ENCODE data around the gene ZNF532. TPM values are rescaled to one million over a fixed set of nuclear protein-coding genes. Genes with fewer than 3 reads are reported as not detected.
"Not testable (repeated sequence)": the region's sequence is repeated elsewhere in the genome, so short reads cannot be mapped to it uniquely, and the experiment has no call there.

ZNF532 gene
- total RNA-seq, 1 experiment from 2014 or later: 118 TPM

DNA sequence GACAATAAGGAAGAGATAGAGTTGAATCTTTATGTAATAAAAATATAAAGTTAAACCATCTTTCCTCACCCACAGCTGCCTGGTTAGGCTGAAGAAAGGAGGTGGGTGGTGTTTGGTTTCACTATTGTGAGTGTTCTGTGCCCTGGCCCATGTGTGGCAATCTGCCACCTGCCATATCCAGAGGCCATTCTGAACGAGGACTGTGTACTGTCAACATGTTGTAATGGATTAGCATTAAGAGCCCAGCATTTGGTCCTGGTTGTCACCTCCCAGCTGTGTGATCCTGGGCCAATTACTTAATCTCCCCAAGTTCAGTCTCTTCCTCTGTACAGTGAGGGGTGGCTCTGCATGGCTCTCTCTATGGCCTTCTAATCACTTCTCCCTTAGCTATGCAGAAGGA lies 156.8 kb downstream of the ZNF532 start:
- ChIA-PET CTCF (no interaction called here), POLR2A (ENCODE audit: low non-redundant PET) (no interaction called here)
- no peak overlapping the region for H3K27ac ChIP-seq (ENCODE audit: low read depth, low read length, poor library complexity, severe bottlenecking)
- H3K9me3 ChIP-seq (ENCODE audit: low read depth, low read length, poor library complexity, severe bottlenecking): peaks cover 16% of the 10 kb centered on the region
- H3K27me3 ChIP-seq (replicated peaks; ENCODE audit: insufficient read depth, low read depth, low read length, poor library complexity): no peaks in the 10 kb centered on the region
- no peak overlapping the region for H3K4me3 ChIP-seq (ENCODE audit: low read depth, low read length, poor library complexity, severe bottlenecking)
- TF ChIP-seq EZH2 (IDR thresholded peaks at IDR 0.05; ENCODE audit: borderline replicate concordance, low read depth, low read length, poor library complexity, severe bottlenecking): no peak
- TF ChIP-seq, protein P1, sequence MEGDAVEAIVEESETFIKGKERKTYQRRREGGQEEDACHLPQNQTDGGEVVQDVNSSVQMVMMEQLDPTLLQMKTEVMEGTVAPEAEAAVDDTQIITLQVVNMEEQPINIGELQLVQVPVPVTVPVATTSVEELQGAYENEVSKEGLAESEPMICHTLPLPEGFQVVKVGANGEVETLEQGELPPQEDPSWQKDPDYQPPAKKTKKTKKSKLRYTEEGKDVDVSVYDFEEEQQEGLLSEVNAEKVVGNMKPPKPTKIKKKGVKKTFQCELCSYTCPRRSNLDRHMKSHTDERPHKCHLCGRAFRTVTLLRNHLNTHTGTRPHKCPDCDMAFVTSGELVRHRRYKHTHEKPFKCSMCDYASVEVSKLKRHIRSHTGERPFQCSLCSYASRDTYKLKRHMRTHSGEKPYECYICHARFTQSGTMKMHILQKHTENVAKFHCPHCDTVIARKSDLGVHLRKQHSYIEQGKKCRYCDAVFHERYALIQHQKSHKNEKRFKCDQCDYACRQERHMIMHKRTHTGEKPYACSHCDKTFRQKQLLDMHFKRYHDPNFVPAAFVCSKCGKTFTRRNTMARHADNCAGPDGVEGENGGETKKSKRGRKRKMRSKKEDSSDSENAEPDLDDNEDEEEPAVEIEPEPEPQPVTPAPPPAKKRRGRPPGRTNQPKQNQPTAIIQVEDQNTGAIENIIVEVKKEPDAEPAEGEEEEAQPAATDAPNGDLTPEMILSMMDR (conservative IDR thresholded peaks at IDR 0.05; ENCODE audit: low read depth, low read length): no peak
- H3K4me1 ChIP-seq (ENCODE audit: insufficient read depth, low read length, poor library complexity, severe bottlenecking): peaks cover 16% of the 10 kb centered on the region
- H3K36me3 ChIP-seq (ENCODE audit: insufficient read depth, low read length, poor library complexity, severe bottlenecking): no peaks in the 10 kb centered on the region
- no peak for DNase-seq (ENCODE audit: low spot score)
- intact Hi-C loops (cut with micrococcal nuclease; ENCODE audit: unreplicated experiment): no loop called here
- BruUV-seq (replicated peaks): no TSS peak

DNA sequence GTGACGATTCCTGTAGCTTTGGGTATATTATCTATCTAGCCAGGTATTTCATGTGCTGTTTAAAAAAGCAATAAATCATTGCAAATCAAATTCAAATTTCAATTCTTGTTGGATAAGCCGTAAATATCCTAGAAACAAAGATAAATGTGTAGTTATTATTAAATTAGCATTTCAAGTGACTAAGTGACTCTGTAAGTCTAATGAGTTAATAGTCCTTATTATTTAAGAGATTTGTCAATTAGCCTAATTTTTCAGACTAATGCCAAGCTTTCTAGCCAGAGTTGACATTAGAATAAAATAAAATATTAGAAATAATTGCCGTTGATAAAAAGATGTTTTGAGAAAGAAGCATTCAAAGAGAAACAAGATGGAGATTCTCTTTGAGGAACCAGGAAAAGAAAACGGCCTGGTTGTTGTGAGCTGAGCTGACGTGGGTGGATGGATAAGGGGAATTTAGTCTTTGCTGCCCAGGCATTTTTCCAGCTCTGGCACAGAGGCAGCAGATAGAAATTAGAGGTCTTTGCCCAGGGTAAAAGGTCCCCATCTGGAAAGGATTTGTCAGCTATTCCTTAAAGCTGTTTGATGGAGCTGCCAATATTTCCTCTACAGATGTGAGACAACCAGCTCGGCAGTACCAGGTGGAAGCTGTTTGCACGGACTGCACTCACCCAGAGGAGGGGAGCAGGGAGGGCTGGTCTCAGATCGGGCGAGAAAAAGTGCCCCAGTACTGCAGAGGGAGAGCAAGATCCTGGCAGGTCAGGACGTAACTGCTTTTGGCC lies 157.7 kb downstream of the ZNF532 start:
- intact Hi-C loops (cut with micrococcal nuclease; ENCODE audit: unreplicated experiment): no loop called here
- peaks cover 10% of the 10 kb centered on the region for H3K9me3 ChIP-seq (ENCODE audit: low read depth, low read length, poor library complexity, severe bottlenecking)
- H3K27ac ChIP-seq (ENCODE audit: low read depth, low read length, poor library complexity, severe bottlenecking): no peak overlapping the region
- TF ChIP-seq, protein P1 (conservative IDR thresholded peaks at IDR 0.05; ENCODE audit: low read depth, low read length): no peak
- TF ChIP-seq EZH2 (IDR thresholded peaks at IDR 0.05; ENCODE audit: borderline replicate concordance, low read depth, low read length, poor library complexity, severe bottlenecking): no peak
- ChIA-PET CTCF (no interaction called here), POLR2A (ENCODE audit: low non-redundant PET) (no interaction called here)
- no peak overlapping the region for H3K4me3 ChIP-seq (ENCODE audit: low read depth, low read length, poor library complexity, severe bottlenecking)
- no TSS peak for BruUV-seq (replicated peaks)
- H3K36me3 ChIP-seq (ENCODE audit: insufficient read depth, low read length, poor library complexity, severe bottlenecking): no peaks in the 10 kb centered on the region
- no peak for DNase-seq (ENCODE audit: low spot score)
- peaks cover 16% of the 10 kb centered on the region for H3K4me1 ChIP-seq (ENCODE audit: insufficient read depth, low read length, poor library complexity, severe bottlenecking)
- no peaks in the 10 kb centered on the region for H3K27me3 ChIP-seq (replicated peaks; ENCODE audit: insufficient read depth, low read depth, low read length, poor library complexity)

DNA sequence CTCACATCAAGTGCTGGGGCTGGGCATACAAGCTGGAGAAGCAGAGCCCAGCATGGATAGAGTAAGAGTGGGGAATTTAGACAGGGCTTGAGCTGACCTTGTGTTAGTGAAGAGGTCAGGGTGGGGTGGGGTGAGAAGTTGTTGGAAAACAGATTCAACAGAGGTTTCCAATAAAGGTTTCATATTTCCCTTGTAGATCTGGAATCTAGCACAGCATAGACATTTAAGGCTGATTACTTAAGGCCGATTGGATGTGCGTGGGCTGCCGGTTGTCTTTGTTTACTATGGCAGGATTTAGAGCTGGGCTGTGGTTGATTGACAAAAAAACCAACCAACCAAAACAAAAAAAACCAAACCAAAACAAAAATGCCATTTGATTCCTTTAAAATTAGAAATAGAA lies 160.2 kb downstream of the ZNF532 start:
- POLR2A ChIA-PET (ENCODE audit: low non-redundant PET): interaction anchor here (0.5 kb wide), 1 partner anchor 53 kb away, joined by 3 read pairs; no protein-coding TSS in a partner anchor
- H3K27ac ChIP-seq (ENCODE audit: low read depth, low read length, poor library complexity, severe bottlenecking): peak overlapping the region; percentile 22
- TF ChIP-seq, protein P1 (conservative IDR thresholded peaks at IDR 0.05; ENCODE audit: low read depth, low read length): no peak
- no peak for TF ChIP-seq EZH2 (IDR thresholded peaks at IDR 0.05; ENCODE audit: borderline replicate concordance, low read depth, low read length, poor library complexity, severe bottlenecking)

DNA sequence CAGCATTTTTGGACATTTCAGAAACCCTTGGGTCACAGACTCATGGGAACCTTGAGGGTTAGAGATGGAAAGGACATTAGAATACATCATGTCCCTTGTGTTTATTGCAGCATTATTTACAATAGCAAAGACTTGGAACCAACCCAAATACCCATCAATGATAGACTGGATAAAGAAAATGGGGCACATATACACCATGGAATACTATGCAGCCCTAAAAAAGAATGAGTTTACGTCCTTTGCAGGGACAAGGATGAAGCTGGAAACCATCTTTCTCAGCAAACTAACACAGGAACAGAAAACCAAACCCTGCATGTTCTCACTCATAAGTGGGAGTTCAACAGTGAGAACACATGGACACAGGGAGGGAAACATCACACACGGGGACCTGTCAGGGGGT lies 160.9 kb downstream of the ZNF532 start:
- H3K4me1 ChIP-seq (ENCODE audit: insufficient read depth, low read length, poor library complexity, severe bottlenecking): peaks cover 16% of the 10 kb centered on the region
- intact Hi-C loops (cut with micrococcal nuclease; ENCODE audit: unreplicated experiment); H3K4me3 ChIP-seq (ENCODE audit: low read depth, low read length, poor library complexity, severe bottlenecking); POLR2A ChIA-PET (ENCODE audit: low non-redundant PET); H3K36me3 ChIP-seq (ENCODE audit: insufficient read depth, low read length, poor library complexity, severe bottlenecking); CTCF ChIA-PET; H3K9me3 ChIP-seq (ENCODE audit: low read depth, low read length, poor library complexity, severe bottlenecking); DNase-seq (ENCODE audit: low spot score); H3K27me3 ChIP-seq (replicated peaks; ENCODE audit: insufficient read depth, low read depth, low read length, poor library complexity); BruUV-seq (replicated peaks); H3K27ac ChIP-seq (ENCODE audit: low read depth, low read length, poor library complexity, severe bottlenecking): not testable (repeated sequence)

More for the DNA sequence above, 160.2 kb downstream of the ZNF532 start:
- no peak for DNase-seq (ENCODE audit: low spot score)
- H3K9me3 ChIP-seq (ENCODE audit: low read depth, low read length, poor library complexity, severe bottlenecking): no peaks in the 10 kb centered on the region
- no peak overlapping the region for H3K4me3 ChIP-seq (ENCODE audit: low read depth, low read length, poor library complexity, severe bottlenecking)
- CTCF ChIA-PET: interaction anchor here (0.5 kb wide), 1 partner anchor 251 kb away, joined by 3 read pairs; no protein-coding TSS in a partner anchor
- no peaks in the 10 kb centered on the region for H3K36me3 ChIP-seq (ENCODE audit: insufficient read depth, low read length, poor library complexity, severe bottlenecking)
- no peaks in the 10 kb centered on the region for H3K27me3 ChIP-seq (replicated peaks; ENCODE audit: insufficient read depth, low read depth, low read length, poor library complexity)
- intact Hi-C loops (cut with micrococcal nuclease; ENCODE audit: unreplicated experiment): no loop called here
- peaks cover 16% of the 10 kb centered on the region for H3K4me1 ChIP-seq (ENCODE audit: insufficient read depth, low read length, poor library complexity, severe bottlenecking)
- BruUV-seq (replicated peaks): no TSS peak
